Measurements from ENCODE around the gene LMAN1L.

The LMAN1L gene

DNA sequence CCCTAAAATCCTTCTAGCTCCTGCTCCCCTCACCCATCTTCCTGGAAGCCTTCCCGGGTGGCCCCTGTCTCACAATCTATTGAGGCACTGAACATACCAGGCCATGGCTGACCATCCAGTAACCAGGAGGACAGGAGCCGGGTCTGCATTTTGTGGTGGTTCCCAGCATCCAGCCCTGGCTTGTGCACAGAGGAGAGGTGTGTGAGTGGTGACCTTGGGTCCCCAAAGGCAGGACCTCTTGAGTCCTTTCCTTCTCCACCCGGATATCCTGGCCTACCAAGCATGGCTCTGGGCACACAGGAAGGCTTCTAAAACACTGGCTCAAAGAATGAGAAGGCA is 22.9 kb upstream of the LMAN1L start:
- Histone ChIP-seq H2AFZ (no peak overlapping the region), H3K4me2 (ENCODE audit: low read length) (peak overlapping the region; percentile 56), H3K36me3 (ENCODE audit: control insufficient read depth, insufficient read depth, low read length) (no peaks in the 10 kb centered on the region), H3K27ac (peak overlapping the region; percentile 31), H3K79me2 (peaks cover 20% of the 10 kb centered on the region), H3K4me3 (ENCODE audit: low read depth, low read length) (peak overlapping the region; percentile 21), H3K27me3 (ENCODE audit: control insufficient read depth, insufficient read depth, low read length) (no peaks in the 10 kb centered on the region), H3K9me3 (ENCODE audit: control insufficient read depth, low read length) (no peaks in the 10 kb centered on the region), H3K4me1 (peaks cover 10% of the 10 kb centered on the region), H3K9ac (no peak overlapping the region)
- TF ChIP-seq, protein P1, sequence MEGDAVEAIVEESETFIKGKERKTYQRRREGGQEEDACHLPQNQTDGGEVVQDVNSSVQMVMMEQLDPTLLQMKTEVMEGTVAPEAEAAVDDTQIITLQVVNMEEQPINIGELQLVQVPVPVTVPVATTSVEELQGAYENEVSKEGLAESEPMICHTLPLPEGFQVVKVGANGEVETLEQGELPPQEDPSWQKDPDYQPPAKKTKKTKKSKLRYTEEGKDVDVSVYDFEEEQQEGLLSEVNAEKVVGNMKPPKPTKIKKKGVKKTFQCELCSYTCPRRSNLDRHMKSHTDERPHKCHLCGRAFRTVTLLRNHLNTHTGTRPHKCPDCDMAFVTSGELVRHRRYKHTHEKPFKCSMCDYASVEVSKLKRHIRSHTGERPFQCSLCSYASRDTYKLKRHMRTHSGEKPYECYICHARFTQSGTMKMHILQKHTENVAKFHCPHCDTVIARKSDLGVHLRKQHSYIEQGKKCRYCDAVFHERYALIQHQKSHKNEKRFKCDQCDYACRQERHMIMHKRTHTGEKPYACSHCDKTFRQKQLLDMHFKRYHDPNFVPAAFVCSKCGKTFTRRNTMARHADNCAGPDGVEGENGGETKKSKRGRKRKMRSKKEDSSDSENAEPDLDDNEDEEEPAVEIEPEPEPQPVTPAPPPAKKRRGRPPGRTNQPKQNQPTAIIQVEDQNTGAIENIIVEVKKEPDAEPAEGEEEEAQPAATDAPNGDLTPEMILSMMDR (IDR thresholded peaks at IDR 0.05) = no peak

DNA sequence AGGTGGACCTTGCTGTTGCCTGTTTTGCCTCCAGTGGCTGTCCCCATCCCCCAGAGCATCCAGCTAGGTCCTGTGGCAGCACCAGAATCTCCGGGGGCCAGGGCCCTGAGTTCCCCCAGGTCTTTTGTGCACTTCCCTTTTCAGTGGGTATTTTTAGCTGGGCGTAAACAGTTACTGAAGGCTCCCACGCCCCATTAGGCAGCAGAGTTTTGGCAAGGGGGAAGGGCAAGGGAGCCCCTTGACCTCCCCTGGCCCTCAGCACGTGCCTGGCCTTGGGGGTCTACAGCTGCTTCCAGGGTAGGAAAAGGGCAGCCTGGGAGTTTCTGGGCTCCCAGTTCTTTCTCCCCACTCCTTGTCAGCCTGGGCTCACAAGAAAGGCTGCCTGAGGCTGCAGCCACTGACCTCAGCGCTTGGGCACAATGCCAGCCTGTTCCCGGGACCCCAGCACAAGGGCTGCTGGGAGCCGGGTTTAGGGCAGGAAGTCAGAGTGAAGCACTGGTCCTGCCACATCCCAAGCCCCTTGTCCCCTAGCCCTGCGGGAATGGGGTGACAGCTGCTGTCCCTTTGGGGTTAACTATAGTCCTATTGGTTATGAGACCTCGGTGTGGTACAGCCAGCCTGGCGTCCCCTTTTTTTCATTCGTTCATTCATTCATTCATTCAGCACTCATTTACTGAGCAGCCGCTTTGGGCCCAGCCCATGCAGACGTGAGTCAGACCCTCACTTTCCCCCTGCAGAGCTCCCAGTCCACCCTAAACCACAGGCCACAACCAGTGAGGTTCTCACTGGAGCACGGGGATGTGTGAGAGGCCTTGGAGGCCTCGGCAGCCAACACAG is 22.3 kb upstream of the LMAN1L start:
- Histone ChIP-seq H3K9me3 (ENCODE audit: control insufficient read depth, low read length) (no peaks in the 10 kb centered on the region), H3K9ac (no peak overlapping the region), H3K4me3 (ENCODE audit: low read depth, low read length) (no peak overlapping the region), H3K79me2 (peaks cover 20% of the 10 kb centered on the region), H3K27ac (peak overlapping the region; percentile 31), H3K4me1 (peaks cover 10% of the 10 kb centered on the region), H3K36me3 (ENCODE audit: control insufficient read depth, insufficient read depth, low read length) (no peaks in the 10 kb centered on the region), H3K4me2 (ENCODE audit: low read length) (peak overlapping the region; percentile 56), H2AFZ (no peak overlapping the region), H3K27me3 (ENCODE audit: control insufficient read depth, insufficient read depth, low read length) (no peaks in the 10 kb centered on the region)
- TF ChIP-seq, protein P1 (IDR thresholded peaks at IDR 0.05) = no peak

DNA sequence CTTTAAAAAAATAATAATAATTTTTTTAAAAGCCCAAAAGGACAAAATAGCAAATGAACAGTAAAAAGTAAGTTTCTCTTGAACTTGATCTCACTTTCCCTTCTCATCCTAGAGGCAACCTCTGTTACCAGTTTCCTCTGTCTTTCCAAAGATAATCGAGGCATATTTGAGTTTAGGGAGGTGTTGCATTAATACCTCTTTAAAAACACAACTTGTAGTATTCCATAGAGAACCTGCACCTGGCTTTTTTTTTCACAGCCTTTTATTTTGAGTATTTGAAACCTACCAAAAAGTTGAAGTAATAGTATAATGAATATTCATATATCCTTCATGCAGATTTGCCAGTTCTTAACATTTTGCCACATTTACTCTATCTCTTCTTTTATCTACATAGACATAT is 21.6 kb upstream of the LMAN1L start:
- Histone ChIP-seq H3K27ac (no peak overlapping the region), H3K4me1 (peaks cover 10% of the 10 kb centered on the region), H3K36me3 (ENCODE audit: control insufficient read depth, insufficient read depth, low read length) (no peaks in the 10 kb centered on the region), H2AFZ (no peak overlapping the region), H3K9me3 (ENCODE audit: control insufficient read depth, low read length) (no peaks in the 10 kb centered on the region), H3K9ac (no peak overlapping the region), H3K27me3 (ENCODE audit: control insufficient read depth, insufficient read depth, low read length) (no peaks in the 10 kb centered on the region), H3K4me2 (ENCODE audit: low read length) (no peak overlapping the region), H3K79me2 (peaks cover 20% of the 10 kb centered on the region), H3K4me3 (ENCODE audit: low read depth, low read length) (no peak overlapping the region)
- TF ChIP-seq, protein P1 (IDR thresholded peaks at IDR 0.05) = no peak

DNA sequence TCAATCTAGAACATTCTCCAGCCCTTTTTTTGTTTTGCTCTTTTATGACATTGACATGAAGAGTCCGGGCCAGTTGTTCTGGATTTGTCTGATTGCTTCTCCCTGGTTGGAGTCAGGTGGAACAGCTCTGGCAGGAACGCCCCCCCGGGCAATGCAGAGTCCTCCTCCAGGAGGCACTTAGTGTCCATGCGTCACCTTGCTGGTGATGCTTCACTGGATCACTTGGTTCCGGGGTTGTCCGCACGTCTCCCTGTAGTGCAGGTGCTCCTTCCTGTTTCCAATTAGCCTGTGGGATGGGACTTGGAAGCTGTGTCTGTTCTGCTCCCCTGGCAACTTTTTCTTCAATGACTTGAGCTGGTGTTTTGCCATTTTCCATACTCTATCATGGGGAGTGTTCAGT is 21.0 kb upstream of the LMAN1L start:
- Histone ChIP-seq H3K9me3 (ENCODE audit: control insufficient read depth, low read length) (no peaks in the 10 kb centered on the region), H3K36me3 (ENCODE audit: control insufficient read depth, insufficient read depth, low read length) (no peaks in the 10 kb centered on the region), H3K4me2 (ENCODE audit: low read length) (no peak overlapping the region), H3K4me3 (ENCODE audit: low read depth, low read length) (no peak overlapping the region), H3K79me2 (peaks cover 20% of the 10 kb centered on the region), H2AFZ (no peak overlapping the region), H3K27me3 (ENCODE audit: control insufficient read depth, insufficient read depth, low read length) (no peaks in the 10 kb centered on the region), H3K4me1 (peaks cover 10% of the 10 kb centered on the region), H3K9ac (no peak overlapping the region), H3K27ac (no peak overlapping the region)
- TF ChIP-seq, protein P1 (IDR thresholded peaks at IDR 0.05) = no peak
